Measurements from ENCODE around the gene INTS3.
A peak's percentile ranks its signal among the peaks of the same experiment; 100 is the strongest.

Gene INTS3

GRCh38 chr1:153803470-153804056 lies 75.7 kb downstream of the INTS3 start:
- no peaks in the 10 kb centered on the region; the same call in 1 of the 2 replicates for H3K36me3 ChIP-seq (ENCODE audit: low read depth)
- no peaks in the 10 kb centered on the region for H3K27me3 ChIP-seq (ENCODE audit: insufficient read depth, poor library complexity, severe bottlenecking)
- peaks cover 6% of the 10 kb centered on the region for H3K4me1 ChIP-seq (ENCODE audit: insufficient read depth, poor library complexity, severe bottlenecking)
- DNase-seq (ENCODE audit: low spot score) = no peak
- TF ChIP-seq CTCF (IDR thresholded peaks at IDR 0.05; ENCODE audit: poor library complexity, severe bottlenecking) = no peak
- H3K4me3 ChIP-seq (ENCODE audit: severe bottlenecking) = no peak overlapping the region
- no peak for ATAC-seq (ENCODE audit: low read depth)
- H3K9me3 ChIP-seq (ENCODE audit: severe bottlenecking) = no peaks in the 10 kb centered on the region
- no peak overlapping the region for H3K27ac ChIP-seq (ENCODE audit: poor library complexity, severe bottlenecking)

DNA sequence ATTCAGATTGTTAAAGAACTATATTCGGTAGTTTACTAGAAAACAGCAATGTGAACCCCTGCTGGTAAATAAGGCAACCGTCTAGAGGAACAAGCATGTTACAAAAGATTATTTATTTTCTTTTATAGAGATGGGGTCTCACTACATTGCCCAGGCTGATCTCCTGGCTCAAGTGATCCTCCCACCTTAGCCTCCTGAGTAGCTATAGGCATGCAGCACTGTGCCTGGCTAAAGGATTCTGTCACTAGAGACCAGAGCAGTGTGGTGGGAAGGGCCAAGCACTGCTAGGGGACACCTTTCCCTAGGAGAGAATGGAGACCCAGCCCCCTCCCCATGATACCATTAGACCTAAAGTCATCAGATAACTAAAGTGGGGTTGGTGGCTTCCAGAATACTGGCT lies 76.3 kb downstream of the INTS3 start:
- ATAC-seq (ENCODE audit: low read depth) (no peak), DNase-seq (ENCODE audit: low spot score) (peak; percentile 9)
- Histone ChIP-seq H3K27me3 (ENCODE audit: insufficient read depth, poor library complexity, severe bottlenecking) (no peaks in the 10 kb centered on the region), H3K9me3 (ENCODE audit: severe bottlenecking) (no peaks in the 10 kb centered on the region), H3K36me3 (ENCODE audit: low read depth) (peaks cover 3% of the 10 kb centered on the region; the same call in 1 of the 2 replicates), H3K27ac (ENCODE audit: poor library complexity, severe bottlenecking) (no peak overlapping the region), H3K4me3 (ENCODE audit: severe bottlenecking) (no peak overlapping the region), H3K4me1 (ENCODE audit: insufficient read depth, poor library complexity, severe bottlenecking) (peaks cover 6% of the 10 kb centered on the region)
- no peak for TF ChIP-seq CTCF (IDR thresholded peaks at IDR 0.05; ENCODE audit: poor library complexity, severe bottlenecking)

- no peak for DNase-seq (ENCODE audit: low spot score)
- peak overlapping the region; percentile 14 for H3K27ac ChIP-seq (ENCODE audit: poor library complexity, severe bottlenecking)
- H3K4me1 ChIP-seq (ENCODE audit: insufficient read depth, poor library complexity, severe bottlenecking) = peaks cover 6% of the 10 kb centered on the region
- no peaks in the 10 kb centered on the region for H3K27me3 ChIP-seq (ENCODE audit: insufficient read depth, poor library complexity, severe bottlenecking)
- no peak overlapping the region for H3K4me3 ChIP-seq (ENCODE audit: severe bottlenecking)
- peaks cover 6% of the 10 kb centered on the region for H3K36me3 ChIP-seq (ENCODE audit: low read depth)
- H3K9me3 ChIP-seq (ENCODE audit: severe bottlenecking) = no peaks in the 10 kb centered on the region
- TF ChIP-seq CTCF (IDR thresholded peaks at IDR 0.05; ENCODE audit: poor library complexity, severe bottlenecking) = no peak
- peak; percentile 62 for ATAC-seq (ENCODE audit: low read depth)
Measured at GRCh38 chr1:153805042-153805745, 77.3 kb downstream of the INTS3 start.

DNA sequence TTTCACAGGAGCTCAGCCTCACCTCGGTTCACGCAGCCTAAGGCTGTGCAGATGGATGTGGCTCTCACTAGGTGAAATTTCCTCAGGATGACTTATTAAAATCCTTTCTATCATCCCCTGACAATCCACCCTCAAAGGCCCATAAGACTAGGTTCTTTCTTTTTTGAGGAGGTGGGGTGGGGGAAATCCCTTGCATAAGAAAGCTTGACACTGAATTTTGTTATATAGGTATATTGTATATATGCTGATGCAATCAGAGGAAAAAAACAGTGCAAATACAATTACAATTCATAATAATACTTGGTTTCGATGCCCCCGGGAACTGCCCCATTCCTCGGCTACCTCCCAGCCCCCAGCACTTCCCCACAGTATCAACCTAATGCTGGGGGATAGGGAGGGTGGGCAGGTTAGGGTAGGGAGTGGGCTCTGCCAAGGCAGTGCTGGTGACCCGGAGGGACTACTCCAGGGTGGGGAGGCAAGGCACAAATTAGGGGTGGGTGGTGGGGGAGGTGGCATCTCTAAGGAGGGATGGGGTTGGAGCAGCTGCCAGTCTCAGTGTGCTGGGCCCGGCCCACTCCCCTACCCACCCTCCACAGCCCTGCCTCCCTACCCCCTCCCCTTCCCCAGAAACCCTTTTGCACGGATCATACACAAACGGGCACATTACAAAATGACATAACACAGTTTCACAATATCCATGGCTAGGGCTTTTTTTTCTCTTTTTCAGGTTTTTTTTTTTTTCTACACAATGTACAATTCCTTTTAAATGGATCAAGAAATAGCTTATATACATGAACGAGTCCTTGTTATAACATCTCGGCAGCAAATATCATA lies 78.3 kb downstream of the INTS3 start:
- ATAC-seq (ENCODE audit: low read depth) (no peak), DNase-seq (ENCODE audit: low spot score) (no peak)
- no peaks in the 10 kb centered on the region for H3K9me3 ChIP-seq (ENCODE audit: severe bottlenecking)
- H3K4me3 ChIP-seq (ENCODE audit: severe bottlenecking) = no peak overlapping the region
- H3K27me3 ChIP-seq (ENCODE audit: insufficient read depth, poor library complexity, severe bottlenecking) = no peaks in the 10 kb centered on the region
- TF ChIP-seq CTCF (IDR thresholded peaks at IDR 0.05; ENCODE audit: poor library complexity, severe bottlenecking) = no peak
- H3K4me1 ChIP-seq (ENCODE audit: insufficient read depth, poor library complexity, severe bottlenecking) = peaks cover 6% of the 10 kb centered on the region
- peak overlapping the region; percentile 14 for H3K27ac ChIP-seq (ENCODE audit: poor library complexity, severe bottlenecking)
- H3K36me3 ChIP-seq (ENCODE audit: low read depth) = peaks cover 15% of the 10 kb centered on the region
